Neural crest cell (in vitro differentiated cells): Measurements from ENCODE around the gene INAFM1. TPM values are rescaled to one million over a fixed set of nuclear protein-coding genes. Genes with fewer than 3 reads are reported as not detected.

Source experiments
- DNase-seq: peaks from one replicate; pipeline ENCODE4 v3.0.0; 2021; ENCODE audit warnings: low read depth, mixed read lengths, low spot score
- H3K27ac Mint-ChIP-seq: one replicate; pipeline ENCODE4 v1.8.0; 2021; ENCODE audit warnings: mild to moderate bottlenecking, mixed read lengths; ENCODE audit not compliant: unreplicated experiment
- H3K27me3 Mint-ChIP-seq: 2 replicates; pipeline ENCODE4 v1.8.0; 2021; ENCODE audit warnings: low read depth, mild to moderate bottlenecking, mixed read lengths
- H3K36me3 Mint-ChIP-seq: 2 replicates; pipeline ENCODE4 v1.8.0; 2021; ENCODE audit warnings: low read depth, mild to moderate bottlenecking, mixed read lengths
- H3K4me1 Mint-ChIP-seq: 2 replicates; pipeline ENCODE4 v1.8.0; 2021; ENCODE audit warnings: mixed read lengths
- H3K4me3 Mint-ChIP-seq: one replicate; pipeline ENCODE4 v1.8.0; 2021; ENCODE audit warnings: mild to moderate bottlenecking, mixed read lengths
- H3K9me3 Mint-ChIP-seq: 2 replicates; pipeline ENCODE4 v1.8.0; 2021; ENCODE audit warnings: mixed read lengths
- CTCF ChIP-seq: fragments of 200-600 bp; sonication (generic); conservative IDR thresholded peaks from 2 replicates; pipeline ENCODE4 v1.5.0; 2021; ENCODE audit warnings: antibody characterized with exemption, mild to moderate bottlenecking
- microRNA-seq: library from miRNA; unstranded; fragments of <30 nt; microRNA quantifications from one replicate; pipeline ENCODE4, GENCODE V29; 2020
- total RNA-seq: library from RNA; stranded (reverse); gene quantifications from 2 replicates; pipeline ENCODE4 v1.2.1, GENCODE V29; 2021

The INAFM1 gene
- total RNA-seq, 1 donor from 2014 or later = 10.2 TPM

GRCh38 chr19:47324502-47324901, 49.8 kb downstream of the INAFM1 start:
- no peak for TF ChIP-seq CTCF
- Mint-ChIP-seq H3K9me3 (no peaks in the 10 kb centered on the region), H3K36me3 (no peaks in the 10 kb centered on the region), H3K4me1 (no peaks in the 10 kb centered on the region), H3K27me3 (peaks cover 8% of the 10 kb centered on the region), H3K4me3 (no peak overlapping the region), H3K27ac (no peak overlapping the region)
- DNase-seq = no peak

Small RNAs within 50 kb of the gene (microRNA-seq; reads per million reads assigned to microRNA genes)
- gene MIR3190 (not detected), gene MIR3191 (not detected)

Other genes starting within 250 kb of the INAFM1 start
- gene TMEM160, start 226.3 kb upstream of the INAFM1 start, total RNA-seq = 51.1 and 57.5 TPM in 2 replicates
- gene ZC3H4, start 161.1 kb upstream of the INAFM1 start, total RNA-seq = 103 and 104 TPM in 2 replicates
- gene SAE1, start 144.1 kb upstream of the INAFM1 start, total RNA-seq = 272 and 280 TPM in 2 replicates
- 6.1 and 6.3 TPM in 2 replicates for gene BBC3, start 43.7 kb upstream of the INAFM1 start, total RNA-seq
- 24.6 and 26.1 TPM in 2 replicates for gene CCDC9, start 18.4 kb upstream of the INAFM1 start, total RNA-seq
- gene C5AR1, start 35.0 kb downstream of the INAFM1 start, total RNA-seq = 0.44 TPM in 1 of 2 replicates, not detected in the other
- not detected in 2 replicates for gene C5AR2, start 57.3 kb downstream of the INAFM1 start, total RNA-seq
- 31.6 and 32.4 TPM in 2 replicates for gene DHX34, start 74.4 kb downstream of the INAFM1 start, total RNA-seq
- gene MEIS3, start 144.6 kb downstream of the INAFM1 start, total RNA-seq = 99.9 and 109 TPM in 2 replicates
- 0.61 and 0.70 TPM in 2 replicates for gene SLC8A2, start 197.0 kb downstream of the INAFM1 start, total RNA-seq
- gene KPTN, start 209.3 kb downstream of the INAFM1 start, total RNA-seq = 30.0 and 30.2 TPM in 2 replicates
- 67.2 and 69.2 TPM in 2 replicates for gene NAPA, start 240.2 kb downstream of the INAFM1 start, total RNA-seq